HCT116 (cell line): ENCODE measurements around the gene SYNDIG1. TPM values are rescaled to one million over a fixed set of nuclear protein-coding genes. Genes with fewer than 3 reads are reported as not detected.

Source experiments
- ATAC-seq: fragments of 200-7000 bp; cut with Tn5 transposase; 2 replicates; pipeline ENCODE4 v1.9.1; 2020; ENCODE audit warnings: mild to moderate bottlenecking, moderate library complexity
- BruUV-seq: library from RNA; stranded (reverse); fragments of 400-500 nt; replicated peaks from 2 replicates; lab custom pipeline; 2021; lab: Mats Ljungman, UMichigan
- CTCF ChIA-PET: fragments of 300-600 bp; sonication (Branson Sonifier 250); formaldehyde crosslinking; loops from one replicate; lab custom pipeline; 2021; ENCODE audit warnings: antibody characterized with exemption; lab: Charles Lee
- POLR2A ChIA-PET: fragments of 300-600, 350-600 bp; sonication (Branson Sonifier 250); formaldehyde crosslinking; loops from one replicate; lab custom pipeline; 2021; ENCODE audit warnings: antibody characterized with exemption; lab: Charles Lee
- RAD21 ChIA-PET, 2 experiments: fragments of 300-600 bp; sonication (Branson Sonifier 250); formaldehyde crosslinking; loops; one replicate each; lab custom pipeline; 2023; ENCODE audit warnings: low total read pairs in 2 of 2; ENCODE audit not compliant: uncharacterized antibody in 2 of 2, unreplicated experiment in 2 of 2, low non-redundant PET in 1 of 2; lab: Charles Lee
- DNase-seq: peaks from one replicate; pipeline ENCODE4 v3.0.0-alpha.2; 2010; ENCODE audit warnings: low read depth, low spot score
- H2AFZ ChIP-seq: fragments of 200-600 bp; shearing (Covaris generic), sonication (generic); 2 replicates; pipeline ENCODE4 v1.6.1; 2017; ENCODE audit warnings: low read depth, mixed run types, mixed read lengths, antibody characterized with exemption, low read length; ENCODE audit not compliant: poor library complexity, severe bottlenecking
- H3K27ac ChIP-seq: 2 replicates; pipeline ENCODE4 v1.5.1; 2012; ENCODE audit warnings: low read depth, low read length
- H3K27me3 ChIP-seq: fragments of 200-600 bp; sonication (generic); 2 replicates; pipeline ENCODE4 v1.6.1; 2016; ENCODE audit warnings: mixed run types, low read length, mixed read lengths; ENCODE audit not compliant: insufficient read depth
- H3K36me3 ChIP-seq, 2 experiments: fragments of 200-500 bp in 1 of 2; fragments of 200-600 bp in 1 of 2; sonication (Bioruptor generic) in 1 of 2; sonication (generic) in 1 of 2; 2 replicates each; pipeline versions ENCODE4 v1.5.1 to v1.6.1; 2014 to 2016; ENCODE audit warnings: low read length in 2 of 2, inconsistent platforms in 1 of 2, mixed read lengths in 1 of 2, mixed run types in 1 of 2; ENCODE audit not compliant: insufficient read depth in 2 of 2, control insufficient read depth in 1 of 2
- H3K4me1 ChIP-seq, 2 experiments: fragments of 200-600 bp in 1 of 2; sonication (generic) in 1 of 2; 2 replicates each; pipeline versions ENCODE4 v1.5.1 to v1.6.1; 2012 to 2017; ENCODE audit warnings: low read length in 2 of 2, inconsistent platforms in 1 of 2, mild to moderate bottlenecking in 1 of 2, mixed read lengths in 1 of 2, mixed run types in 1 of 2, moderate library complexity in 1 of 2; ENCODE audit not compliant: insufficient read depth in 2 of 2, control insufficient read depth in 1 of 2
- H3K4me2 ChIP-seq: fragments of 200-600 bp; sonication (generic); 2 replicates; pipeline ENCODE4 v1.6.1; 2017; ENCODE audit warnings: mixed run types, low read length, mixed read lengths
- H3K4me3 ChIP-seq, 2 experiments: fragments of 200-600 bp in 1 of 2; sonication (generic) in 1 of 2; replicated peaks in 1 of 2; 2 replicates each; pipeline ENCODE4 v1.5.1; 2011 to 2016; ENCODE audit warnings: low read length in 2 of 2, control low read depth in 1 of 2, low read depth in 1 of 2, mild to moderate bottlenecking in 1 of 2, mixed read lengths in 1 of 2, mixed run types in 1 of 2
- H3K79me2 ChIP-seq: fragments of 200-600 bp; sonication (generic); 2 replicates; pipeline ENCODE4 v1.6.1; 2017; ENCODE audit warnings: mild to moderate bottlenecking, mixed run types, low read length, moderate library complexity, mixed read lengths; ENCODE audit not compliant: insufficient read depth
- H3K9ac ChIP-seq: fragments of 200-600 bp; sonication (generic); 2 replicates; pipeline ENCODE4 v1.6.1; 2016; ENCODE audit warnings: low read length, mixed read lengths
- H3K9me2 ChIP-seq: fragments of 200-600 bp; sonication (generic), shearing (Covaris generic); 2 replicates; pipeline ENCODE4 v1.6.1; 2017; ENCODE audit warnings: mixed run types, mild to moderate bottlenecking, moderate library complexity; ENCODE audit not compliant: insufficient read depth
- H3K9me3 ChIP-seq, 2 experiments: fragments of 200-500 bp in 1 of 2; fragments of 200-600 bp in 1 of 2; sonication (Bioruptor generic) in 1 of 2; sonication (generic) in 1 of 2; 2 replicates each; pipeline ENCODE4 v1.6.1; 2014 to 2017; ENCODE audit warnings: low read length in 2 of 2, mixed read lengths in 2 of 2, inconsistent platforms in 1 of 2, low read depth in 1 of 2, mild to moderate bottlenecking in 1 of 2, mixed run types in 1 of 2, moderate library complexity in 1 of 2; ENCODE audit not compliant: control insufficient read depth in 1 of 2, insufficient read depth in 1 of 2
- H4K20me1 ChIP-seq: fragments of 200-600 bp; sonication (generic), shearing (Covaris generic); 2 replicates; pipeline ENCODE4 v1.6.1; 2017; ENCODE audit warnings: mixed run types, mild to moderate bottlenecking, moderate library complexity; ENCODE audit not compliant: insufficient read depth
- EGR1 ChIP-seq: IDR thresholded peaks from 2 replicates; pipeline ENCODE4 v1.6.1; 2012; ENCODE audit warnings: low read depth
- EZH2 ChIP-seq: fragments of 200-600 bp; sonication (generic); IDR thresholded peaks from 2 replicates; pipeline ENCODE4 v1.6.1; 2017; ENCODE audit warnings: antibody characterized with exemption, mixed run types
- EZH2phosphoT487 ChIP-seq: fragments of 200-600 bp; IDR thresholded peaks from 2 replicates; pipeline ENCODE4 v1.6.1; 2018; ENCODE audit warnings: antibody characterized with exemption, borderline replicate concordance
- FOSL1 ChIP-seq: IDR thresholded peaks from 2 replicates; pipeline ENCODE4 v1.6.1; 2012; ENCODE audit warnings: low read depth
- JUND ChIP-seq: IDR thresholded peaks from 2 replicates; pipeline ENCODE4 v1.6.1; 2012
- POLR2A ChIP-seq: IDR thresholded peaks from 2 replicates; pipeline ENCODE4 v1.7.0; 2011; ENCODE audit warnings: borderline replicate concordance; ENCODE audit not compliant: insufficient read depth, insufficient read length; ENCODE audit errors: extremely low read depth
- RAD21 ChIP-seq: IDR thresholded peaks from 2 replicates; pipeline ENCODE4 v1.6.1; 2012; ENCODE audit warnings: low read depth, mild to moderate bottlenecking
- TCF7L2 ChIP-seq: IDR thresholded peaks from 2 replicates; pipeline ENCODE4 v1.7.0; 2011; ENCODE audit warnings: borderline replicate concordance, inconsistent platforms; ENCODE audit not compliant: insufficient read depth, insufficient read length; ENCODE audit errors: extremely low read depth
- YY1 ChIP-seq: IDR thresholded peaks from 2 replicates; pipeline ENCODE4 v1.6.1; 2011; ENCODE audit warnings: low read length, low read depth, moderate library complexity, mild to moderate bottlenecking; ENCODE audit not compliant: insufficient replicate concordance; ENCODE audit errors: extremely low read depth
- ZFX ChIP-seq: fragments of 450-650 bp; IDR thresholded peaks from 2 replicates; pipeline ENCODE4 v1.6.1; 2017
- intact Hi-C: fragments of 100-400 bp; cut with micrococcal nuclease; formaldehyde crosslinking; loops from 2 replicates; pipeline ENCODE4 v1.10.0; 2022
- total RNA-seq: library from RNA; stranded (reverse); gene quantifications from one replicate; pipeline ENCODE4 v1.2.1, GENCODE V29; 2021; ENCODE audit not compliant: unreplicated experiment
- TF ChIP-seq, protein P1 (sequence below), 3 experiments: fragments of 200-600 bp in 1 of 3; sonication (generic) in 1 of 3; IDR thresholded peaks in 2 of 3; conservative IDR thresholded peaks in 1 of 3; 2 replicates each; pipeline ENCODE4 v1.5.1; 2012 to 2017; ENCODE audit warnings: low read depth in 2 of 3, low read length in 2 of 3, antibody characterized with exemption in 1 of 3, borderline replicate concordance in 1 of 3, control low read depth in 1 of 3, mild to moderate bottlenecking in 1 of 3, mixed read lengths in 1 of 3, mixed run types in 1 of 3, moderate library complexity in 1 of 3; ENCODE audit not compliant: insufficient read depth in 1 of 3
- TF ChIP-seq, protein P2 (sequence below): IDR thresholded peaks from 2 replicates; pipeline ENCODE4 v1.6.1; 2012; ENCODE audit warnings: low read depth
- TF ChIP-seq, protein P3 (sequence below): IDR thresholded peaks from 2 replicates; pipeline ENCODE4 v1.6.1; 2011; ENCODE audit warnings: mild to moderate bottlenecking, low read length, moderate library complexity; ENCODE audit not compliant: insufficient replicate concordance; ENCODE audit errors: extremely low read depth

Gene SYNDIG1
- total RNA-seq, 1 experiment from 2014 or later: not detected

DNA sequence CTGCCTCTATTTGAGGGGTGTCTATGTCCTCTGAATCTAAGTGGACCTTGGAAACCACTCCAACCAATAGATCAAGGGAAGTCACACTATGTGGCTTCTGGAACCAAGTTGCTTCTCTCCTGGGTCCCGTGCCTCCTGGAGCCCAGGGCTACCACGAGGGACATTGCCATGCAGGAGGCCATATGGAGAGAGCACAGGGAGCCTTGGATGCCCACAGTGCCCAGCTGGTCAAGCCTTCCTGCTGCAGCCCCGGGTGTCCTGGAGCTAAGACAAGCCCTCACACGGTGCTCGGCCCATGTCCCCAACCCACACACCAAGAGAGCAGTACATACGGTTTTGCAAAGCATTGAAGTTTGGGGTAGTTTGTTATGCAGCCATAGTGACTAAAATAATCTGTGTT, 231.6 kb downstream of the SYNDIG1 start:
- no peak for DNase-seq
- H4K20me1 ChIP-seq: no peaks in the 10 kb centered on the region
- H3K27ac ChIP-seq: no peak overlapping the region
- no peaks in the 10 kb centered on the region for H3K9me3 ChIP-seq
- ChIA-PET POLR2A (no interaction called here), CTCF (no interaction called here)
- H2AFZ ChIP-seq: no peak overlapping the region
- H3K9me2 ChIP-seq: no peaks in the 10 kb centered on the region
- no peak overlapping the region for H3K4me3 ChIP-seq
- BruUV-seq: no TSS peak
- H3K79me2 ChIP-seq: no peaks in the 10 kb centered on the region
- H3K9ac ChIP-seq: no peak overlapping the region
- peaks cover 67% of the 10 kb centered on the region for H3K27me3 ChIP-seq
- no peak for ATAC-seq
- no peaks in the 10 kb centered on the region for H3K36me3 ChIP-seq
- H3K4me2 ChIP-seq: no peak overlapping the region
- intact Hi-C loops: no loop called here
- TF ChIP-seq EZH2phosphoT487: no peak
- no peak for TF ChIP-seq YY1
- TF ChIP-seq EZH2: no peak
- TF ChIP-seq ZFX: no peak
- TF ChIP-seq JUND: no peak
- TF ChIP-seq TCF7L2: no peak
- TF ChIP-seq, all 23 proteins: peak for 0
- RAD21 ChIA-PET: no interaction called here
- H3K4me1 ChIP-seq: no peaks in the 10 kb centered on the region

DNA sequence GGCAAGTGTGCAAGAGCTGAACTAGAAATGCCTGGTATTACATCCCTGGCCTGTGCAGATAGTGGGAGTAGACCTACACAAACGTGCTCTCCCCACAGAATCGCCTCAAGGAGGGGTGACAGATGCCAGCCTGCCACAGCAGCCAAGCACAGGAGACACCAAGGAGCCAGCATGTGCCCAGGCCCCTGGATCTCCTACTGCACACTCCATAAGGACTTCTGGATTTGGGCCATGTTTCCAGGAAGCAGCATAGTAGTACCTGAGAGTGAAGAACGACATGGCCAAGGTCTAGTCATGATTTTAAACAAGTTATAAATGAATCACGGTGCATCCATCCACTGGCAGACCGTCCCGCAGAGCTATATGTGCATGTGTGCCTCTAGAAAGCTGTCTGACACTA, 232.2 kb downstream of the SYNDIG1 start:
- peaks cover 72% of the 10 kb centered on the region for H3K27me3 ChIP-seq
- H3K9me2 ChIP-seq: no peaks in the 10 kb centered on the region
- H3K4me2 ChIP-seq: no peak overlapping the region
- no peak overlapping the region for H3K27ac ChIP-seq
- H3K9ac ChIP-seq: no peak overlapping the region
- RAD21 ChIA-PET: no interaction called here
- ATAC-seq (no peak), DNase-seq (no peak)
- no peaks in the 10 kb centered on the region for H3K4me1 ChIP-seq
- BruUV-seq: no TSS peak
- H2AFZ ChIP-seq: no peak overlapping the region
- no peaks in the 10 kb centered on the region for H3K79me2 ChIP-seq
- H4K20me1 ChIP-seq: no peaks in the 10 kb centered on the region
- CTCF ChIA-PET: no interaction called here
- H3K36me3 ChIP-seq: no peaks in the 10 kb centered on the region
- no peaks in the 10 kb centered on the region for H3K9me3 ChIP-seq
- intact Hi-C loops: no loop called here
- H3K4me3 ChIP-seq: no peak overlapping the region
- POLR2A ChIA-PET: no interaction called here
- TF ChIP-seq EZH2phosphoT487 (no peak), EZH2 (no peak), POLR2A (no peak), RAD21 (no peak), EGR1 (no peak), FOSL1 (no peak), JUND (no peak)
- TF ChIP-seq, protein P1, sequence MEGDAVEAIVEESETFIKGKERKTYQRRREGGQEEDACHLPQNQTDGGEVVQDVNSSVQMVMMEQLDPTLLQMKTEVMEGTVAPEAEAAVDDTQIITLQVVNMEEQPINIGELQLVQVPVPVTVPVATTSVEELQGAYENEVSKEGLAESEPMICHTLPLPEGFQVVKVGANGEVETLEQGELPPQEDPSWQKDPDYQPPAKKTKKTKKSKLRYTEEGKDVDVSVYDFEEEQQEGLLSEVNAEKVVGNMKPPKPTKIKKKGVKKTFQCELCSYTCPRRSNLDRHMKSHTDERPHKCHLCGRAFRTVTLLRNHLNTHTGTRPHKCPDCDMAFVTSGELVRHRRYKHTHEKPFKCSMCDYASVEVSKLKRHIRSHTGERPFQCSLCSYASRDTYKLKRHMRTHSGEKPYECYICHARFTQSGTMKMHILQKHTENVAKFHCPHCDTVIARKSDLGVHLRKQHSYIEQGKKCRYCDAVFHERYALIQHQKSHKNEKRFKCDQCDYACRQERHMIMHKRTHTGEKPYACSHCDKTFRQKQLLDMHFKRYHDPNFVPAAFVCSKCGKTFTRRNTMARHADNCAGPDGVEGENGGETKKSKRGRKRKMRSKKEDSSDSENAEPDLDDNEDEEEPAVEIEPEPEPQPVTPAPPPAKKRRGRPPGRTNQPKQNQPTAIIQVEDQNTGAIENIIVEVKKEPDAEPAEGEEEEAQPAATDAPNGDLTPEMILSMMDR (IDR thresholded peaks at IDR 0.05 in 2 of 3, conservative IDR thresholded peaks at IDR 0.05 in 1 of 3; ENCODE audit: borderline replicate concordance in 1 of 3, insufficient read depth in 1 of 3, low read depth in 2 of 3, low read length in 2 of 3): no peak
- TF ChIP-seq, protein P2, sequence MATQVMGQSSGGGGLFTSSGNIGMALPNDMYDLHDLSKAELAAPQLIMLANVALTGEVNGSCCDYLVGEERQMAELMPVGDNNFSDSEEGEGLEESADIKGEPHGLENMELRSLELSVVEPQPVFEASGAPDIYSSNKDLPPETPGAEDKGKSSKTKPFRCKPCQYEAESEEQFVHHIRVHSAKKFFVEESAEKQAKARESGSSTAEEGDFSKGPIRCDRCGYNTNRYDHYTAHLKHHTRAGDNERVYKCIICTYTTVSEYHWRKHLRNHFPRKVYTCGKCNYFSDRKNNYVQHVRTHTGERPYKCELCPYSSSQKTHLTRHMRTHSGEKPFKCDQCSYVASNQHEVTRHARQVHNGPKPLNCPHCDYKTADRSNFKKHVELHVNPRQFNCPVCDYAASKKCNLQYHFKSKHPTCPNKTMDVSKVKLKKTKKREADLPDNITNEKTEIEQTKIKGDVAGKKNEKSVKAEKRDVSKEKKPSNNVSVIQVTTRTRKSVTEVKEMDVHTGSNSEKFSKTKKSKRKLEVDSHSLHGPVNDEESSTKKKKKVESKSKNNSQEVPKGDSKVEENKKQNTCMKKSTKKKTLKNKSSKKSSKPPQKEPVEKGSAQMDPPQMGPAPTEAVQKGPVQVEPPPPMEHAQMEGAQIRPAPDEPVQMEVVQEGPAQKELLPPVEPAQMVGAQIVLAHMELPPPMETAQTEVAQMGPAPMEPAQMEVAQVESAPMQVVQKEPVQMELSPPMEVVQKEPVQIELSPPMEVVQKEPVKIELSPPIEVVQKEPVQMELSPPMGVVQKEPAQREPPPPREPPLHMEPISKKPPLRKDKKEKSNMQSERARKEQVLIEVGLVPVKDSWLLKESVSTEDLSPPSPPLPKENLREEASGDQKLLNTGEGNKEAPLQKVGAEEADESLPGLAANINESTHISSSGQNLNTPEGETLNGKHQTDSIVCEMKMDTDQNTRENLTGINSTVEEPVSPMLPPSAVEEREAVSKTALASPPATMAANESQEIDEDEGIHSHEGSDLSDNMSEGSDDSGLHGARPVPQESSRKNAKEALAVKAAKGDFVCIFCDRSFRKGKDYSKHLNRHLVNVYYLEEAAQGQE: no peak
- TF ChIP-seq, protein P3, sequence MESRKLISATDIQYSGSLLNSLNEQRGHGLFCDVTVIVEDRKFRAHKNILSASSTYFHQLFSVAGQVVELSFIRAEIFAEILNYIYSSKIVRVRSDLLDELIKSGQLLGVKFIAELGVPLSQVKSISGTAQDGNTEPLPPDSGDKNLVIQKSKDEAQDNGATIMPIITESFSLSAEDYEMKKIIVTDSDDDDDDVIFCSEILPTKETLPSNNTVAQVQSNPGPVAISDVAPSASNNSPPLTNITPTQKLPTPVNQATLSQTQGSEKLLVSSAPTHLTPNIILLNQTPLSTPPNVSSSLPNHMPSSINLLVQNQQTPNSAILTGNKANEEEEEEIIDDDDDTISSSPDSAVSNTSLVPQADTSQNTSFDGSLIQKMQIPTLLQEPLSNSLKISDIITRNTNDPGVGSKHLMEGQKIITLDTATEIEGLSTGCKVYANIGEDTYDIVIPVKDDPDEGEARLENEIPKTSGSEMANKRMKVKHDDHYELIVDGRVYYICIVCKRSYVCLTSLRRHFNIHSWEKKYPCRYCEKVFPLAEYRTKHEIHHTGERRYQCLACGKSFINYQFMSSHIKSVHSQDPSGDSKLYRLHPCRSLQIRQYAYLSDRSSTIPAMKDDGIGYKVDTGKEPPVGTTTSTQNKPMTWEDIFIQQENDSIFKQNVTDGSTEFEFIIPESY: no peak
